ENCODE data around the gene SLC41A1. TPM values are rescaled to one million over a fixed set of nuclear protein-coding genes. Genes with fewer than 3 reads are reported as not detected.

Gene SLC41A1
- total RNA-seq, 2 donors from 2014 or later: 33.5 to 36.2 TPM

- Mint-ChIP-seq H3K27me3 (no peaks in the 10 kb centered on the region), H3K36me3 (ENCODE audit: low read depth) (peaks cover 17% of the 10 kb centered on the region), H3K4me3 (no peak overlapping the region), H3K27ac (no peak overlapping the region), H3K4me1 (peaks cover 13% of the 10 kb centered on the region)
- ATAC-seq (no peak), DNase-seq (no peak)
- no peaks in the 10 kb centered on the region for H3K9me3 ChIP-seq (ENCODE audit: control insufficient read depth, low read length, poor library complexity, severe bottlenecking)
Observed at GRCh38 chr1:205792961-205793673, 19.9 kb downstream of the SLC41A1 start.

DNA sequence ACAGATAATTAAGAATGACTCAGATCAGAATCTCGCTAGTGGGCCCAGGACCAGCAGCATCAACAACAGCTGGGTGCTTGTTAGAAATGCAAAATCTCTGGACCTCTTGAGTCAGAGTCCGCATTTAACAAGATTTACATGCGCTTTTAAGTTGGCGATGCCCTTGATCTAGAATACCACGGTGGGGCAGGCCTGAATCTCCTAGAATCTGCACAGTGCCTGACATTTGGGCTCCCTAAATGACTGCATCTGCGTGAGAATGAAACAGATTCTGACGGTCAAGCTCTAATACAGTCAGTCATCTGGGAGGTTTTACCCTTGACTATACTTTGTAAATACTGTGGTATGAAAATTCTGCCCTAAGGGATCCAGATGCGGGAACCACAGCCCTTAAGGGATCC, 20.5 kb downstream of the SLC41A1 start:
- ATAC-seq (no peak), DNase-seq (no peak)
- peaks cover 17% of the 10 kb centered on the region for H3K36me3 Mint-ChIP-seq (ENCODE audit: low read depth)
- no peak overlapping the region for H3K27ac Mint-ChIP-seq
- H3K4me3 Mint-ChIP-seq: no peak overlapping the region
- H3K4me1 Mint-ChIP-seq: peaks cover 13% of the 10 kb centered on the region
- no peaks in the 10 kb centered on the region for H3K27me3 Mint-ChIP-seq
- no peaks in the 10 kb centered on the region for H3K9me3 ChIP-seq (ENCODE audit: control insufficient read depth, low read length, poor library complexity, severe bottlenecking)

DNA sequence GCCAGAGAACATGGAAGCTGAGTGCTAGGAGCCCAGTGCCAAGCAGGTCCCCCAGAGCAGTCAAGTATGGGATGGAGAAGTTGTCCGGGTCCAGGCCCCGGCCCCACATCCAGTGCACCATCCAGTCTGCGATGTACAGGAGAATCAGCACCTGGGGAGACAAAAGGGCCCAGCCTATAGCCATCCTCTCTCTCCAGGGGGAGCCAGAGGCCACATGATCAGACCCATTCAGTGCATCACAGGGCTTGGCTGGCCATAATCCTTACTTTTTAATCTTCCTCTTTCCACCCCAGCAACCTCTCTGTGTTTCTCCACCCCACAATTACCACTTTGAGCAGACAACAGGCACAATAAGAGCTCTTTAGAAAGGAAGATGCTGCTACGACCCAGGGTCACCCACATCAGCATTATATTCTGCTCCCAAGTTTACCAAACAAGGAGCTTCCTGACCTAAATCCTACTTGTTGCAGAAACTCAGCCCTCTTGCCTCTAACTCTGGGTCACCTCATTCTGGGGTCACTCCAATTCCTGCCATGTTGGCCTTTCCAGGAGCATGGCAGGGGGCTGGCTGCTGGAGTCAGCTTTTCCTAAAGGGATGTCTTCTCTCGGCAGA, 21.3 kb downstream of the SLC41A1 start:
- Mint-ChIP-seq H3K27ac (no peak overlapping the region), H3K4me1 (peaks cover 13% of the 10 kb centered on the region), H3K27me3 (no peaks in the 10 kb centered on the region), H3K36me3 (ENCODE audit: low read depth) (peaks cover 13% of the 10 kb centered on the region), H3K4me3 (no peak overlapping the region)
- ATAC-seq (peak; percentile 92), DNase-seq (peak; percentile 23 to 44 (median 27))
- H3K9me3 ChIP-seq (ENCODE audit: control insufficient read depth, low read length, poor library complexity, severe bottlenecking): no peaks in the 10 kb centered on the region

DNA sequence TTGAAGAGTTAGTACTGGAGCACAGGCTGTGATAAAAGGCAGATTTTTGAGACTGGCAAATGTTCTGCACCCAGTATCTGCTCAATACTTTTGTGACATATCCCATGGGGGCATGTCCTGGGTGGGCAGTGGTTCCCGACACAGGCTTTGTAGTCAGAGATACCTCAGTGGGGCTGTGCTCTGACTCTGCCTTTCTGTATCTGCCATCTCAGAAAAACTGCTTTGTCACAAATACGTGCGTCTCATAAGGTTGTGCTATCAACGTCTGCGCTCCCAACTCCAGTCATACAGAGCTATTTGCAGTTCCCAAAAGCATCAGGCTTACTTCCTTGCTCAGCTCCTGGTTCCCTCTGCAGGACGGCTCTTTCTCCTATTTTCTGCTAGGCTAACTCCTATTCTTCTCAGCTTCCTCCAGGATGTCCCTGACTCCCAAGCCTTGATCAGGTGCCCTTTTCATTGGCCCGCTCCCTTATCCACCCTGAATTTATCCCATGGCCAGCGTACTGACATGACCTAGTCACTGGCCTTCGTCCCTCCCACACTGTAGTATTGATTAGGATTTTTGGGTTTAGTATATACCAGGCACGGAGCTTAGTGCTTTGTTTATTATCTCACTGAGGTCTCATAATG, 25.6 kb downstream of the SLC41A1 start:
- Mint-ChIP-seq H3K4me3 (no peak overlapping the region), H3K27me3 (no peaks in the 10 kb centered on the region), H3K27ac (no peak overlapping the region), H3K36me3 (ENCODE audit: low read depth) (peaks cover 9% of the 10 kb centered on the region), H3K4me1 (peaks cover 15% of the 10 kb centered on the region)
- H3K9me3 ChIP-seq (ENCODE audit: control insufficient read depth, low read length, poor library complexity, severe bottlenecking): no peaks in the 10 kb centered on the region
- DNase-seq: no peak
- ATAC-seq: no peak

DNA sequence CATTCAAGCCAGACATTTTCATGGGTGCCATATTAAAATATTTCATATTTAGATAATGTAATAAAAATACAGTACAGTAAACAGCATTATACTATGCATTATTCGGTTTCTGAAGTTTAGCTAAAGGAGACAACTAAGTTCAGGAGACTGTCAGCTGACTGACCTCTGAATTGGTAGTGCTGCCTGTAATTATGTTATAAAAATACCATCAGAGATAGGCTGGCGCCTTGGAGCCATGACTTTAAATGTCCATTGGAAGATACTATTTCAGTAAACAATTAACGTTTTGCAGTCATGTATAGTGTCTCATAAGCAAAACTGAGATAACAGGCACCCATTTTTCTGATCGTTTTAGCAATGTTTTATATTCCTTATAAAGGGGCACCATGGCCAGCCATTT, 26.4 kb downstream of the SLC41A1 start:
- H3K36me3 Mint-ChIP-seq (ENCODE audit: low read depth): peaks cover 9% of the 10 kb centered on the region
- no peaks in the 10 kb centered on the region for H3K27me3 Mint-ChIP-seq
- no peak overlapping the region for H3K4me3 Mint-ChIP-seq
- H3K9me3 ChIP-seq (ENCODE audit: control insufficient read depth, low read length, poor library complexity, severe bottlenecking): no peaks in the 10 kb centered on the region
- no peak for DNase-seq
- H3K27ac Mint-ChIP-seq: no peak overlapping the region
- peaks cover 11% of the 10 kb centered on the region for H3K4me1 Mint-ChIP-seq
- ATAC-seq: no peak

- Mint-ChIP-seq H3K27me3 (no peaks in the 10 kb centered on the region), H3K4me1 (peaks cover 10% of the 10 kb centered on the region), H3K27ac (no peak overlapping the region), H3K4me3 (no peak overlapping the region), H3K36me3 (ENCODE audit: low read depth) (peaks cover 5% of the 10 kb centered on the region)
- H3K9me3 ChIP-seq (ENCODE audit: control insufficient read depth, low read length, poor library complexity, severe bottlenecking): no peaks in the 10 kb centered on the region
- no peak for DNase-seq
- no peak for ATAC-seq
Observed at GRCh38 chr1:205785446-205785845, 27.6 kb downstream of the SLC41A1 start.

GRCh38 chr1:205783904-205784303, 29.1 kb downstream of the SLC41A1 start:
- Mint-ChIP-seq H3K4me1 (peaks cover 11% of the 10 kb centered on the region), H3K27me3 (no peaks in the 10 kb centered on the region), H3K36me3 (ENCODE audit: low read depth) (no peaks in the 10 kb centered on the region), H3K27ac (no peak overlapping the region), H3K4me3 (no peak overlapping the region)
- ATAC-seq (no peak), DNase-seq (no peak)
- no peaks in the 10 kb centered on the region for H3K9me3 ChIP-seq (ENCODE audit: control insufficient read depth, low read length, poor library complexity, severe bottlenecking)

DNA sequence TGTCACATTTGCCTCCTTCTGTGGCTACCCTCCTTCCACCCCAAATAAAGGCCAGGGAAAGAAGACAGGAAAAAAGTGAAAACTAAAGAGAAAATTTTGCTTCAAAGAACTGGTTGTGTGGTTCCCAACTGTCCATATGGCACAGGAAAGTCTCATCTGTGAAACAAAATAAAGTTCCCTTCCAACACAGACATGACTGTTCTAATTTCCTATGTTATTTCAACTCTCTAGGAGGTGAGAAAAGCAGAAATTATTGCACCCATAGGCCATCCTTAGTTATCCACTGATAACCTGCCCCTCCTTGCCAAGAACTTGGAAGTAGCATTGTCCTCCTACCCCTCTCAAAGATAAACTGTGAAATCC, 29.6 kb downstream of the SLC41A1 start:
- no peak overlapping the region for H3K4me3 Mint-ChIP-seq
- H3K36me3 Mint-ChIP-seq (ENCODE audit: low read depth): no peaks in the 10 kb centered on the region
- peaks cover 11% of the 10 kb centered on the region for H3K4me1 Mint-ChIP-seq
- H3K27ac Mint-ChIP-seq: peak overlapping the region; percentile 24
- no peak for ATAC-seq
- no peaks in the 10 kb centered on the region for H3K9me3 ChIP-seq (ENCODE audit: control insufficient read depth, low read length, poor library complexity, severe bottlenecking)
- no peaks in the 10 kb centered on the region for H3K27me3 Mint-ChIP-seq
- DNase-seq: no peak

DNA sequence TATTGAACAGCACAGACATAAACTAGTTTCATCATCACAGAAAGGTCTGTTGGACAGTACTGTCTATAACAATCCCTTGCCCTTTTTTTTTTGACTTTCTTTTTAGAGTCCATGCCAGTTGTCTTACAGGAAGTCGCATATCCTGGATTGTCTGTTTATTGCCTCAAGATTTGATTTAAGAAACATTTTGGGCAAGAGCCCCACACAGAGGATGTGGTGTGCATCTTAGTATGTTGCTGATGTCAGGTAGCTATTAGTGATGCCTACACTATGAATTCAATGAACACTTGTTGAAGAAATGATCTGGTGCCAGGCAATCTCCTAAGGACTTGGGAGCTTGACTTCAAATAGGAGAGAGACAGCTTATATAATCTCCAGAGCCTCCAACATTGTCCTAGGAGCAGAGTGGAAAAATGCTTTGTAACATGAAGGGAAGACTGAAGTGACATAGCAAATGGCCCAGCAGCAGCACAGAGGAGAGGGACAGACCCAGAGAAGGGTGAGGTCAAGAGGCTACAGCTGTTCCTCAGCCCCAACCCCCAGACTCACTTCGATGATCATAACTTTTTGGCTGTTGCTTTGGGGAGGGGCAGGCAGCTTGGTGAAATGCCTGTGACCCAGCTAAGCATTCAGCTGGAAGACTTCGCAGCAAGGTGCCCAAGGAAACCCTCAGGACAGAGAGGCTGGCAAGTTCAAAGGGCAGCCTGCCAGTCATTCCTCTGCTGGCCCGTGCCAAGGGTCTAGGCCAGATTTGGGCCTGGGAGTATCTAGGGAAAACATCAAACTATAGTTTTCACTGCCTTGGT, 30.2 kb downstream of the SLC41A1 start:
- Mint-ChIP-seq H3K4me3 (no peak overlapping the region), H3K27me3 (no peaks in the 10 kb centered on the region), H3K27ac (peak overlapping the region; percentile 24), H3K4me1 (peaks cover 14% of the 10 kb centered on the region), H3K36me3 (ENCODE audit: low read depth) (no peaks in the 10 kb centered on the region)
- no peaks in the 10 kb centered on the region for H3K9me3 ChIP-seq (ENCODE audit: control insufficient read depth, low read length, poor library complexity, severe bottlenecking)
- ATAC-seq (peak; percentile 54), DNase-seq (no peak)

DNA sequence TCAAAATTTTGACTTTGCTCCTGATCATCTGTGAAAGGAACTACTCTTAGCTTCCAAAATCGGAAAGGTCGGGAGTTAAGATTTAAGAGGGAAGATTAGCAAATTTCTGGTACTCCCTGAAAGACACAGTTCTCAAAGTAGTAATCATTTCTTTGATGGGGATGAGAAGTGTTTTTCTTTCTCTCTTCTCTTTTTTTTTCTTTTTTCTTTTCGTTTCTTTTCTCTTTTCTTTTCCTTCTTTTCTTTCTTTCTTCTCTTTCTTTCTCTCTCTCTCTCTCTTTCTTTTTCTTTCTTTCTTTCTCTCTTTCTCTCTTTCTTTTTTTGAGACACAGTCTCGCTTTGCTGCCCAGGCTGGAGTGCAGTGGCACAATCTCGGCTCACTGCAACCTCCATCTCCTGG, 32.7 kb downstream of the SLC41A1 start:
- ATAC-seq: no peak
- no peaks in the 10 kb centered on the region for H3K9me3 ChIP-seq (ENCODE audit: control insufficient read depth, low read length, poor library complexity, severe bottlenecking)
- DNase-seq: no peak
- no peaks in the 10 kb centered on the region for H3K27me3 Mint-ChIP-seq
- peaks cover under 1% of the 10 kb centered on the region for H3K36me3 Mint-ChIP-seq (ENCODE audit: low read depth)
- H3K4me1 Mint-ChIP-seq: peaks cover 22% of the 10 kb centered on the region
- H3K27ac Mint-ChIP-seq: no peak overlapping the region
- H3K4me3 Mint-ChIP-seq: no peak overlapping the region

GRCh38 chr1:205777994-205778393, 35.0 kb downstream of the SLC41A1 start:
- no peak for ATAC-seq
- no peak for DNase-seq
- peak overlapping the region; percentile 89 for H3K27ac Mint-ChIP-seq
- no peaks in the 10 kb centered on the region for H3K9me3 ChIP-seq (ENCODE audit: control insufficient read depth, low read length, poor library complexity, severe bottlenecking)
- peaks cover 2% of the 10 kb centered on the region for H3K36me3 Mint-ChIP-seq (ENCODE audit: low read depth)
- peaks cover 32% of the 10 kb centered on the region for H3K4me1 Mint-ChIP-seq
- no peaks in the 10 kb centered on the region for H3K27me3 Mint-ChIP-seq
- H3K4me3 Mint-ChIP-seq: no peak overlapping the region

DNA sequence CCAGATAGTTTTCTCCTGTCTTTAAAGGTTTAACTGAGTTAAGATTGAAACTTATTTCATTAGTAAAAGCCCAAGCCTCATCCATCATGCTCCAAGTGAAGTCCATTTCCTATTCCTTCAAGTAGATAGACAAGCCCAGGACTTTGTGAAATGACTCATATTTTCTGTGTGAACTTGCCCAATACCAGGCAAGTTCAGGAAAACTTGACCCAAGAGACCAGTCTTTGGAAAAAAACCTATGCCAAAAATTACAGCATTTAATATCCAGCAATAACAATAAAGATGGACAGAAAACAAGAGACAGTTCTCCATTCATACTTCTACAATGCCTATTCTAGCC, 37.3 kb downstream of the SLC41A1 start:
- DNase-seq: no peak
- no peaks in the 10 kb centered on the region for H3K27me3 Mint-ChIP-seq
- peak overlapping the region; percentile 97 for H3K27ac Mint-ChIP-seq
- ATAC-seq: no peak
- peak overlapping the region; percentile 99 for H3K4me3 Mint-ChIP-seq
- peaks cover 46% of the 10 kb centered on the region for H3K4me1 Mint-ChIP-seq
- H3K9me3 ChIP-seq (ENCODE audit: control insufficient read depth, low read length, poor library complexity, severe bottlenecking): no peaks in the 10 kb centered on the region
- peaks cover 2% of the 10 kb centered on the region for H3K36me3 Mint-ChIP-seq (ENCODE audit: low read depth)

DNA sequence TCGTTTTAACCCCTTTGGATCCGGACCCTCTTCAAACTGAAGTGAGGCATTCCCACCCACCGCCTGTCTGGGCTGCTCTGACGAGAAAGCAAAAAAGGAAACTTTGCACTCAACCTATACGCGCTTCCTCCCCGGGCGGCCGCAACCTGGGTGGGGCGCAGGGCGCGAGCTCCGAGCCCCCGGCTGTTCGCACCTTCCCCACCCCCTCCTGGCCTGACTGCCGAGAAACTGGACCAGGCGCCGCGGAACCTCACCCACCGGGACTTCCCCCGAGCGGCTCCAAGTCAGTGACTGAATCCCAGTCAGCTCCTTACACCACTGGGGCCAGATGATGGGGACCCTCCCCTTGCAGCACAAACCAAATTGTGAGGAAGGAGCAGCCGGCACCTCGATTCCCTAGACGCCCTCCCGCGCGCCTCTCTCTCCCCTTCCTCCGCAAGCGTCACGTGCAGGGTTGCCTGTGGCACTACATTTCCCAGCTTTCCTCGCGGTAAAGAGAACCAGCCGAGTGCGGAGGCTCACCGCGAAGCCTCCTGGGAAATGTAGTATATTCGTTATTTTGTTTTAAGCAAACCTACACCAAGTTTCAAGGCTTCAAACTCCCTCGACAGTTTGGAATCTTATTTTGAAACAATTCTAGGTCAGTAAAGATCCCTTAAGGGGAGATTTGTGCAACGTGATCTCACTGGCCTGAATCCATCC, 37.8 kb downstream of the SLC41A1 start, which contains the start of gene RAB29:
Gene RAB29 (minus strand): TSS at position 468 of the 702 bp plus-strand sequence. CDS start 526 bp downstream, outside the sequence.
- peaks cover 2% of the 10 kb centered on the region for H3K36me3 Mint-ChIP-seq (ENCODE audit: low read depth)
- peak; percentile 90 for ATAC-seq
- peak within 1 kb of the TSS; percentile 99 for H3K4me3 Mint-ChIP-seq
- peaks cover 45% of the 10 kb centered on the region for H3K4me1 Mint-ChIP-seq
- DNase-seq: peak; percentile 70 to 75 (median 71)
- H3K27ac Mint-ChIP-seq: peak within 1 kb of the TSS; percentile 97
- H3K9me3 ChIP-seq (ENCODE audit: control insufficient read depth, low read length, poor library complexity, severe bottlenecking): no peaks in the 10 kb centered on the region
- H3K27me3 Mint-ChIP-seq: no peaks in the 10 kb centered on the region
